PC-3 (cell line): ENCODE data around the gene MELTF. TPM values are rescaled to one million over a fixed set of nuclear protein-coding genes. Genes with fewer than 3 reads are reported as not detected.

Experiments
- ATAC-seq: fragments of 200-7000 bp; cut with Tn5 transposase; 2 replicates; pipeline ENCODE4 v1.9.1; 2020; ENCODE audit warnings: mild to moderate bottlenecking, moderate library complexity
- BruUV-seq: library from RNA; stranded (reverse); fragments of 400-500 nt; replicated peaks from 2 replicates; lab custom pipeline; 2021; lab: Mats Ljungman, UMichigan
- CTCF ChIA-PET: fragments of 300-600 bp; sonication (Branson Sonifier 250); formaldehyde crosslinking; loops from one replicate; lab custom pipeline; 2022; ENCODE audit warnings: antibody characterized with exemption; lab: Charles Lee
- POLR2A ChIA-PET: fragments of 300-600 bp; sonication (Branson Sonifier 250); formaldehyde crosslinking; loops from one replicate; lab custom pipeline; 2022; ENCODE audit warnings: antibody characterized with exemption; ENCODE audit not compliant: unreplicated experiment; lab: Charles Lee
- DNase-seq: peaks from one replicate; pipeline ENCODE4 v3.0.0-alpha.2; 2015
- H2AFZ ChIP-seq: fragments of 300-600 bp; sonication (generic); 2 replicates; pipeline ENCODE4 v1.6.0; 2016; ENCODE audit warnings: antibody characterized with exemption, low read length
- H3F3A ChIP-seq: fragments of 300-600 bp; sonication (generic); one replicate; pipeline ENCODE4 v1.6.0; 2017; ENCODE audit warnings: antibody characterized with exemption, low read length, control low read depth, mild to moderate bottlenecking; ENCODE audit not compliant: unreplicated experiment
- H3K27ac ChIP-seq: fragments of 300-600 bp; sonication (generic); 2 replicates; pipeline ENCODE4 v1.5.1; 2016; ENCODE audit warnings: mild to moderate bottlenecking, low read length
- H3K27me3 ChIP-seq: fragments of 300-600 bp; sonication (generic); 2 replicates; pipeline ENCODE4 v1.6.1; 2016; ENCODE audit warnings: low read length, mixed read lengths
- H3K36me3 ChIP-seq: fragments of 300-600 bp; sonication (generic); 2 replicates; pipeline ENCODE4 v1.6.1; 2016; ENCODE audit warnings: low read depth, mixed run types, low read length, mixed read lengths
- H3K4me1 ChIP-seq: fragments of 300-600 bp; sonication (generic); 2 replicates; pipeline ENCODE4 v1.5.1; 2016; ENCODE audit warnings: low read length; ENCODE audit not compliant: insufficient read depth
- H3K4me2 ChIP-seq: fragments of 300-600 bp; sonication (generic); 2 replicates; pipeline ENCODE4 v1.6.0; 2016; ENCODE audit warnings: low read length
- H3K4me3 ChIP-seq: fragments of 300-600 bp; sonication (generic); 2 replicates; pipeline ENCODE4 v1.5.1; 2016; ENCODE audit warnings: mild to moderate bottlenecking, low read length, mixed read lengths
- H3K79me2 ChIP-seq: fragments of 300-600 bp; sonication (generic); 2 replicates; pipeline ENCODE4 v1.6.1; 2017; ENCODE audit warnings: low read length, mixed read lengths
- H3K9ac ChIP-seq: fragments of 300-600 bp; sonication (generic); 2 replicates; pipeline ENCODE4 v1.6.0; 2016; ENCODE audit warnings: mild to moderate bottlenecking, low read length
- H3K9me2 ChIP-seq: fragments of 300-600 bp; sonication (generic); replicated peaks from 2 replicates; pipeline ENCODE4 v1.6.1; 2016; ENCODE audit warnings: mixed run types, low read length, mixed read lengths
- H3K9me3 ChIP-seq: fragments of 300-600 bp; sonication (generic); 2 replicates; pipeline ENCODE4 v1.6.1; 2016; ENCODE audit warnings: low read length, mixed read lengths
- H4K20me1 ChIP-seq: fragments of 300-600 bp; sonication (generic); 2 replicates; pipeline ENCODE4 v1.6.1; 2016; ENCODE audit warnings: low read length, mixed read lengths
- CTCF ChIP-seq: fragments of 300-600 bp; sonication (generic); conservative IDR thresholded peaks from 2 replicates; pipeline ENCODE4 v1.5.1; 2017; ENCODE audit warnings: antibody characterized with exemption, low read depth, mild to moderate bottlenecking, low read length
- EZH2 ChIP-seq: fragments of 300-600 bp; sonication (generic); IDR thresholded peaks from one replicate; pipeline ENCODE4 v1.6.1; 2017; ENCODE audit warnings: antibody characterized with exemption, mild to moderate bottlenecking, low read length; ENCODE audit not compliant: unreplicated experiment
- EZH2phosphoT487 ChIP-seq: fragments of 300-600 bp; sonication (generic); IDR thresholded peaks from 2 replicates; pipeline ENCODE4 v1.6.1; 2018; ENCODE audit warnings: mild to moderate bottlenecking, antibody characterized with exemption, low read length, borderline replicate concordance
- intact Hi-C: fragments of 100-400 bp; cut with micrococcal nuclease; formaldehyde crosslinking; loops from 2 replicates; pipeline ENCODE4 v1.9.0; 2023
- total RNA-seq: library from RNA; depleted of rRNA; stranded (reverse); fragments of >200 nt; gene quantifications from 2 replicates; pipeline ENCODE4 v1.2.3, GENCODE V29; 2014

Gene MELTF
- total RNA-seq, 1 experiment from 2014 or later: 40.6 TPM

GRCh38 chr3:196965804-196966173 is 63.8 kb downstream of the MELTF start:
- DNase-seq: no peak
- BruUV-seq: no TSS peak
- POLR2A ChIA-PET: no interaction called here

GRCh38 chr3:196965112-196965803 is 64.4 kb downstream of the MELTF start:
- no peak overlapping the region for H3K9ac ChIP-seq
- ChIA-PET POLR2A (no interaction called here), CTCF (no interaction called here)
- H3K4me2 ChIP-seq: no peak overlapping the region
- BruUV-seq: no TSS peak
- H2AFZ ChIP-seq: no peak overlapping the region
- H3K27ac ChIP-seq: no peak overlapping the region
- intact Hi-C loops: no loop called here
- TF ChIP-seq CTCF: no peak
- no peak for TF ChIP-seq EZH2phosphoT487
- TF ChIP-seq EZH2: no peak
- ATAC-seq (no peak), DNase-seq (no peak)
- H3K4me1 ChIP-seq: peaks cover 4% of the 10 kb centered on the region; the same call in 1 of the 2 replicates
- no peaks in the 10 kb centered on the region for H3K9me3 ChIP-seq
- no peaks in the 10 kb centered on the region for H3K27me3 ChIP-seq
- H3K9me2 ChIP-seq: no peaks in the 10 kb centered on the region
- no peaks in the 10 kb centered on the region for H3K36me3 ChIP-seq
- H4K20me1 ChIP-seq: no peaks in the 10 kb centered on the region
- H3K79me2 ChIP-seq: 0 out of 2 replicates have a peak, but pooled peaks cover 5% of the 10 kb centered on the region
- H3K4me3 ChIP-seq: no peak overlapping the region
- H3F3A ChIP-seq: no peaks in the 10 kb centered on the region

More at GRCh38 chr3:196965804-196966173, 63.8 kb downstream of the MELTF start:
- Histone ChIP-seq H3K9me3 (no peaks in the 10 kb centered on the region), H3F3A (no peaks in the 10 kb centered on the region), H3K4me2 (no peak overlapping the region), H3K79me2 (0 out of 2 replicates have a peak, but pooled peaks cover 5% of the 10 kb centered on the region), H3K9ac (no peak overlapping the region), H3K4me1 (peaks cover 6% of the 10 kb centered on the region; the same call in 1 of the 2 replicates), H3K27me3 (no peaks in the 10 kb centered on the region), H3K4me3 (no peak overlapping the region), H3K27ac (no peak overlapping the region), H2AFZ (no peak overlapping the region), H3K36me3 (no peaks in the 10 kb centered on the region), H3K9me2 (no peaks in the 10 kb centered on the region), H4K20me1 (no peaks in the 10 kb centered on the region)
- no peak for TF ChIP-seq EZH2phosphoT487
- TF ChIP-seq EZH2: no peak
- TF ChIP-seq CTCF: no peak
- CTCF ChIA-PET: no interaction called here
- ATAC-seq: no peak
- intact Hi-C loops: no loop called here

GRCh38 chr3:196963631-196963953 is 66.0 kb downstream of the MELTF start:
- no peaks in the 10 kb centered on the region for H4K20me1 ChIP-seq
- H3K27ac ChIP-seq: no peak overlapping the region
- no peaks in the 10 kb centered on the region for H3K27me3 ChIP-seq
- no peak overlapping the region for H2AFZ ChIP-seq
- no peaks in the 10 kb centered on the region for H3K9me2 ChIP-seq
- no peaks in the 10 kb centered on the region for H3K36me3 ChIP-seq
- H3K4me3 ChIP-seq: no peak overlapping the region
- ATAC-seq (no peak), DNase-seq (no peak)
- CTCF ChIA-PET: interaction anchor here (0.6 kb wide), 1 partner anchor 96 kb away, joined by 3 read pairs; the partner anchor contains the start of gene SENP5
- no peaks in the 10 kb centered on the region for H3K4me1 ChIP-seq
- H3K9ac ChIP-seq: no peak overlapping the region
- intact Hi-C loops: no loop called here
- TF ChIP-seq EZH2phosphoT487 (no peak), EZH2 (no peak), CTCF (no peak)
- POLR2A ChIA-PET: no interaction called here
- H3K4me2 ChIP-seq: no peak overlapping the region
- BruUV-seq: no TSS peak
- H3K9me3 ChIP-seq: no peaks in the 10 kb centered on the region
- no peaks in the 10 kb centered on the region for H3F3A ChIP-seq
- H3K79me2 ChIP-seq: 0 out of 2 replicates have a peak, but pooled peaks cover 5% of the 10 kb centered on the region
